ENCODE data around the gene MC1R. TPM values are rescaled to one million over a fixed set of nuclear protein-coding genes. Genes with fewer than 3 reads are reported as not detected.
A peak's percentile ranks its signal among the peaks of the same experiment; 100 is the strongest.

Gene MC1R
- total RNA-seq, 1 donor from 2014 or later = 9.2 TPM

DNA sequence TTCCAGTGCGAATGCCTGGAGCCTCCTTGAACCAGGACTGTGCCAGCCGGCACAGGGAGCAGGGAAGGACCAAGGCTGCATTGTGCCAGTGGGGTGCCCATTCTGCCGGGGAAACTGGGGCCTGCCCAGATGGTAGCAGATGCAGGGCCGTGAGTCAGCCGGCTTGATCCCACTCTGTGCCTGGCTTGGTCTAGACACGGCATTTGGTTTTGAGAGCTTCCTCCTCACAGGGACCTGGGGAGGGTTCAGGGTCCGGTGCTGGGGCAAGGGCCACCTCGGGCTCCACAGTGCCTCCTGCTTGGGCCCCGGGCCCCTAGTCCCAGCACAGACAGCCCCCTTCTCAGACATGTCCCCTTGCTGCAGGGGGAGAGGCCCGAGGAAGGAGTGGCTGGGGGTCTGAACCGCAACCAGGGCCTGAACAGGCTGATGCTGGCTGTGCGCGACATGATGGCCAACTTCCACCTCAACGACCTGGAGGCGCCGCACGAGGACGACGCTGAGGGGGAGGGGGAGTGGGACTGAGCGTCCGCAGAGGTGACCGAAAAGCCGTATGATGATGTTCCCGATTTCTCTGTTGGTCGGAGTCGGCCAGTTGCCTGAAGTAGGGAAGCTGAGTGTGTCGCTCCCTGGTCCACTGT is 7.8 kb upstream of the MC1R start:
- Histone ChIP-seq H3K27ac (ENCODE audit: low read depth, low read length) (no peak overlapping the region), H3K4me2 (ENCODE audit: low read length) (no peak overlapping the region), H3K27me3 (ENCODE audit: insufficient read depth, low read length) (no peaks in the 10 kb centered on the region), H4K20me1 (ENCODE audit: insufficient read depth, low read length) (peaks cover 52% of the 10 kb centered on the region), H3K36me3 (ENCODE audit: insufficient read depth, low read length) (peaks cover 6% of the 10 kb centered on the region), H2AFZ (ENCODE audit: low read depth, low read length) (no peak overlapping the region), H3K4me1 (ENCODE audit: insufficient read depth, low read length) (peaks cover 12% of the 10 kb centered on the region), H3K4me3 (ENCODE audit: insufficient read depth, low read depth, low read length) (no peak overlapping the region), H3K9me3 (ENCODE audit: insufficient read depth, low read depth, low read length) (peaks cover 3% of the 10 kb centered on the region), H3K9ac (ENCODE audit: low read length) (no peak overlapping the region), H3K79me2 (ENCODE audit: insufficient read depth, low read length) (no peaks in the 10 kb centered on the region)
- Mint-ChIP-seq H3K9me3 (ENCODE audit: unreplicated experiment) (no peaks in the 10 kb centered on the region), H3K36me3 (ENCODE audit: low read depth, unreplicated experiment) (peaks cover 20% of the 10 kb centered on the region), H3K27ac (ENCODE audit: unreplicated experiment) (peak overlapping the region; percentile 41), H3K4me1 (ENCODE audit: low read depth, unreplicated experiment) (peaks cover 2% of the 10 kb centered on the region), H3K27me3 (ENCODE audit: low read depth, unreplicated experiment) (no peaks in the 10 kb centered on the region), H3K4me3 (ENCODE audit: unreplicated experiment) (no peak overlapping the region)
- no peak for TF ChIP-seq EZH2 (IDR thresholded peaks at IDR 0.05; ENCODE audit: insufficient read depth, low read length)
- TF ChIP-seq CTCF (IDR thresholded peaks at IDR 0.05; ENCODE audit: insufficient read depth, low read depth, low read length) = no peak
- FAIRE-seq = no peak
- no peak for DNase-seq (ENCODE audit: low read depth)

DNA sequence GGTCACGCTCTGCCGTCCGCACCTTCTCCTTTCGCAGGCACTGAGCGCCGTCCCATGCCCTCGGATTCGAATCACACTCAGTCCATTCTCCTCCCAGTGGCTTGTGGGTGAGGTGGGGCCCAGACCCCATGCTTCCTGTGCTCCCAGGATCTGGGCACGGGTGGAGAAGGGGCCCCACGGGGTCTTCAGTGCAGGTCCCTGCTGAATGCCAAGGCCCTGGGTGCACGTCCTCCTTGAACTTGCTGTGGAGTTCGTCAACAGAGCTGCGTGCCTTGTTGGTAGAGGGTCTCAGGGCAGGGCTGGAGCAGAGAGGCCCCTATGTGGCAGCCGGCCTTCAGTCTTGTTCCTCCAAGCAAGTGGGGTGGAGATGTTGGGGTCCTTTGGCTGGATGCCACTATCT is 7.3 kb upstream of the MC1R start:
- Histone ChIP-seq H3K79me2 (ENCODE audit: insufficient read depth, low read length) (no peaks in the 10 kb centered on the region), H3K9ac (ENCODE audit: low read length) (no peak overlapping the region), H3K27ac (ENCODE audit: low read depth, low read length) (no peak overlapping the region), H3K27me3 (ENCODE audit: insufficient read depth, low read length) (no peaks in the 10 kb centered on the region), H2AFZ (ENCODE audit: low read depth, low read length) (no peak overlapping the region), H3K9me3 (ENCODE audit: insufficient read depth, low read depth, low read length) (peaks cover 3% of the 10 kb centered on the region), H3K4me2 (ENCODE audit: low read length) (no peak overlapping the region), H3K36me3 (ENCODE audit: insufficient read depth, low read length) (peaks cover 2% of the 10 kb centered on the region), H4K20me1 (ENCODE audit: insufficient read depth, low read length) (peaks cover 49% of the 10 kb centered on the region), H3K4me1 (ENCODE audit: insufficient read depth, low read length) (peaks cover 12% of the 10 kb centered on the region), H3K4me3 (ENCODE audit: insufficient read depth, low read depth, low read length) (no peak overlapping the region)
- Mint-ChIP-seq H3K4me1 (ENCODE audit: low read depth, unreplicated experiment) (peaks cover 2% of the 10 kb centered on the region), H3K4me3 (ENCODE audit: unreplicated experiment) (no peak overlapping the region), H3K9me3 (ENCODE audit: unreplicated experiment) (no peaks in the 10 kb centered on the region), H3K27ac (ENCODE audit: unreplicated experiment) (no peak overlapping the region), H3K36me3 (ENCODE audit: low read depth, unreplicated experiment) (peaks cover 16% of the 10 kb centered on the region), H3K27me3 (ENCODE audit: low read depth, unreplicated experiment) (no peaks in the 10 kb centered on the region)
- no peak for TF ChIP-seq EZH2 (IDR thresholded peaks at IDR 0.05; ENCODE audit: insufficient read depth, low read length)
- no peak for TF ChIP-seq CTCF (IDR thresholded peaks at IDR 0.05; ENCODE audit: insufficient read depth, low read depth, low read length)
- DNase-seq (ENCODE audit: low read depth) = no peak
- no peak for FAIRE-seq

DNA sequence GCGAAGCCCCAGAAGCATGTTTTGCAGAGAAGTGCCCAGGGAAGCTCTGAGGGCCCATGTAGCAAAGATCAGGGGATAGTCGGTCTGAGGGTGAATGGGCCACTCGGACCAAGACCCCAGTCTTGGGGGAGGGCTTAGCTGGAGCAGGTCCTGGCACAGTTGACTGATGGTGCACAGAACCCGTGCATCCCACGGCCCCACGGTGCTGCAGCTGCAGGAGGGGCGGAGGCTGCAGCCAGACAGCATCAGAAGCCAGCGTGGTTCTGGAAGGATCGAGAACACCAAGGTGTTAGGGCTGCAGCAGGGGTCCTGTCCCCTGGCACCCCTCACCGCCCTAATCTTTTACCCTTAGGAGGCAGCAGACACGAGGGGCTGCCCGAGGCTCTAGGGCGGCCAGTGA is 6.5 kb upstream of the MC1R start:
- H3K9ac ChIP-seq (ENCODE audit: low read length) = no peak overlapping the region
- peaks cover 12% of the 10 kb centered on the region for H3K4me1 ChIP-seq (ENCODE audit: insufficient read depth, low read length)
- peaks cover 49% of the 10 kb centered on the region for H4K20me1 ChIP-seq (ENCODE audit: insufficient read depth, low read length)
- peaks cover 2% of the 10 kb centered on the region for H3K4me1 Mint-ChIP-seq (ENCODE audit: low read depth, unreplicated experiment)
- TF ChIP-seq EZH2 (IDR thresholded peaks at IDR 0.05; ENCODE audit: insufficient read depth, low read length) (no peak), CTCF (IDR thresholded peaks at IDR 0.05; ENCODE audit: insufficient read depth, low read depth, low read length) (no peak)
- no peak overlapping the region for H3K4me2 ChIP-seq (ENCODE audit: low read length)
- H2AFZ ChIP-seq (ENCODE audit: low read depth, low read length) = no peak overlapping the region
- DNase-seq (ENCODE audit: low read depth) = no peak
- no peaks in the 10 kb centered on the region for H3K79me2 ChIP-seq (ENCODE audit: insufficient read depth, low read length)
- no peak overlapping the region for H3K4me3 ChIP-seq (ENCODE audit: insufficient read depth, low read depth, low read length)
- peak overlapping the region; percentile 40 for H3K4me3 Mint-ChIP-seq (ENCODE audit: unreplicated experiment)
- peaks cover 13% of the 10 kb centered on the region for H3K36me3 Mint-ChIP-seq (ENCODE audit: low read depth, unreplicated experiment)
- no peaks in the 10 kb centered on the region for H3K9me3 Mint-ChIP-seq (ENCODE audit: unreplicated experiment)
- no peak overlapping the region for H3K27ac ChIP-seq (ENCODE audit: low read depth, low read length)
- H3K9me3 ChIP-seq (ENCODE audit: insufficient read depth, low read depth, low read length) = no peaks in the 10 kb centered on the region
- H3K27me3 ChIP-seq (ENCODE audit: insufficient read depth, low read length) = no peaks in the 10 kb centered on the region
- no peaks in the 10 kb centered on the region for H3K36me3 ChIP-seq (ENCODE audit: insufficient read depth, low read length)
- FAIRE-seq = no peak
- H3K27me3 Mint-ChIP-seq (ENCODE audit: low read depth, unreplicated experiment) = no peaks in the 10 kb centered on the region
- H3K27ac Mint-ChIP-seq (ENCODE audit: unreplicated experiment) = no peak overlapping the region
